Hepatocyte (in vitro differentiated cells): ENCODE data around the gene SLC44A5. TPM values are rescaled to one million over a fixed set of nuclear protein-coding genes. Genes with fewer than 3 reads are reported as not detected.

Experiments
- DNase-seq: peaks from one replicate; pipeline ENCODE4 v3.0.0-alpha.2; 2016; ENCODE audit warnings: low spot score
- H2AFZ ChIP-seq: fragments of 200-600 bp; sonication (generic); 2 replicates; pipeline ENCODE4 v1.6.0; 2016; ENCODE audit warnings: antibody characterized with exemption, mild to moderate bottlenecking
- H3K27ac ChIP-seq: fragments of 200-600 bp; sonication (generic); 2 replicates; pipeline ENCODE4 v1.5.1; 2016; ENCODE audit warnings: mild to moderate bottlenecking
- H3K27me3 ChIP-seq: fragments of 200-600 bp; sonication (generic); 2 replicates; pipeline ENCODE4 v1.6.1; 2016
- H3K36me3 ChIP-seq: fragments of 200-600 bp; sonication (generic); replicated peaks from 2 replicates; pipeline ENCODE4 v1.5.1; 2016; ENCODE audit warnings: low read depth; ENCODE audit not compliant: insufficient read depth
- H3K4me1 ChIP-seq: fragments of 200-600 bp; sonication (generic); 2 replicates; pipeline ENCODE4 v1.5.1; 2016; ENCODE audit warnings: mild to moderate bottlenecking, moderate library complexity; ENCODE audit not compliant: insufficient read depth
- H3K4me2 ChIP-seq: fragments of 200-600 bp; sonication (generic); 2 replicates; pipeline ENCODE4 v1.6.0; 2016
- H3K4me3 ChIP-seq: fragments of 200-600 bp; sonication (generic); 2 replicates; pipeline ENCODE4 v1.5.1; 2016; ENCODE audit warnings: mild to moderate bottlenecking
- H3K79me2 ChIP-seq: fragments of 200-600 bp; sonication (generic); 2 replicates; pipeline ENCODE4 v1.6.0; 2017; ENCODE audit warnings: mild to moderate bottlenecking
- H3K9me2 ChIP-seq: fragments of 200-600 bp; sonication (generic); replicated peaks from 2 replicates; pipeline ENCODE4 v1.6.0; 2017; ENCODE audit warnings: mild to moderate bottlenecking; ENCODE audit not compliant: insufficient read depth
- H3K9me3 ChIP-seq: fragments of 200-600 bp; sonication (generic); 2 replicates; pipeline ENCODE4 v1.5.1; 2016; ENCODE audit warnings: low read depth, mild to moderate bottlenecking
- H4K20me1 ChIP-seq: fragments of 200-600 bp; sonication (generic); 2 replicates; pipeline ENCODE4 v1.6.0; 2016; ENCODE audit warnings: mild to moderate bottlenecking; ENCODE audit not compliant: insufficient read depth, poor library complexity, severe bottlenecking
- CTCF ChIP-seq: fragments of 200-600 bp; sonication (generic); IDR thresholded peaks from 2 replicates; pipeline ENCODE4 v1.5.1; 2016; ENCODE audit warnings: antibody characterized with exemption, mild to moderate bottlenecking; ENCODE audit not compliant: poor library complexity
- EZH2 ChIP-seq: fragments of 200-600 bp; sonication (generic); IDR thresholded peaks from 2 replicates; pipeline ENCODE4 v1.6.1; 2016; ENCODE audit warnings: antibody characterized with exemption, mild to moderate bottlenecking, borderline replicate concordance
- EZH2phosphoT487 ChIP-seq: fragments of 200-600 bp; sonication (generic); IDR thresholded peaks from one replicate; pipeline ENCODE4 v1.6.1; 2018; ENCODE audit warnings: antibody characterized with exemption, mild to moderate bottlenecking, low read depth, moderate library complexity; ENCODE audit not compliant: unreplicated experiment, severe bottlenecking
- WGBS: methylation state at CpG from one replicate; pipeline ENCODE4 v1.1.6; 2016; ENCODE audit warnings: low lambda C conversion rate; ENCODE audit errors: missing lambda C conversion rate; 5-methylcytosine and 5-hydroxymethylcytosine counted together
- polyA plus RNA-seq: library from polyadenylated mRNA; unstranded; fragments of >200 nt; fragmentation: Nextera tagmentation; extraction: Ambion mirVana; gene quantifications from 2 replicates; pipeline ENCODE4 v1.2.1, GENCODE V29; 2016
- total RNA-seq: library from RNA; depleted of rRNA; stranded (reverse); fragments of >200 nt; gene quantifications from 2 replicates; pipeline ENCODE4 v1.2.3, GENCODE V29; 2014

SLC44A5 gene
- total and polyA plus RNA-seq, 2 experiments from 2014 or later: 2.1 to 4.8 TPM

GRCh38 chr1:75539230-75540116 lies 71.4 kb downstream of the SLC44A5 start:
- no peaks in the 10 kb centered on the region for H3K27me3 ChIP-seq
- no peaks in the 10 kb centered on the region for H3K9me2 ChIP-seq
- H2AFZ ChIP-seq: no peak overlapping the region
- no peaks in the 10 kb centered on the region for H4K20me1 ChIP-seq
- H3K9me3 ChIP-seq: no peaks in the 10 kb centered on the region
- WGBS: 76% methylated on average over 6 of the region's 6 CpGs
- H3K79me2 ChIP-seq: no peaks in the 10 kb centered on the region
- H3K4me2 ChIP-seq: peak overlapping the region; percentile 3
- H3K36me3 ChIP-seq: no peaks in the 10 kb centered on the region
- peak overlapping the region; percentile 47 for H3K27ac ChIP-seq
- TF ChIP-seq CTCF (no peak), EZH2phosphoT487 (no peak), EZH2 (no peak)
- H3K4me3 ChIP-seq: no peak overlapping the region
- H3K4me1 ChIP-seq: no peaks in the 10 kb centered on the region
- peak; percentile 42 for DNase-seq

GRCh38 chr1:75533085-75533484 lies 77.8 kb downstream of the SLC44A5 start:
- WGBS: 81% methylated on average over 2 of the region's 2 CpGs

GRCh38 chr1:75531570-75531969 lies 79.3 kb downstream of the SLC44A5 start:
- no peak overlapping the region for H3K4me3 ChIP-seq
- H3K36me3 ChIP-seq: no peaks in the 10 kb centered on the region
- no peaks in the 10 kb centered on the region for H4K20me1 ChIP-seq
- no peak overlapping the region for H3K27ac ChIP-seq
- no peak overlapping the region for H3K4me2 ChIP-seq
- no peak overlapping the region for H2AFZ ChIP-seq
- TF ChIP-seq EZH2: no peak
- TF ChIP-seq CTCF: no peak
- no peak for TF ChIP-seq EZH2phosphoT487
- H3K9me2 ChIP-seq: no peaks in the 10 kb centered on the region
- H3K79me2 ChIP-seq: no peaks in the 10 kb centered on the region
- H3K27me3 ChIP-seq: no peaks in the 10 kb centered on the region
- WGBS: 94% methylated on average over 2 of the region's 2 CpGs
- no peaks in the 10 kb centered on the region for H3K4me1 ChIP-seq
- no peaks in the 10 kb centered on the region for H3K9me3 ChIP-seq
- DNase-seq: no peak

More at GRCh38 chr1:75533085-75533484, 77.8 kb downstream of the SLC44A5 start:
- H3K36me3 ChIP-seq: no peaks in the 10 kb centered on the region
- no peak overlapping the region for H3K27ac ChIP-seq
- no peaks in the 10 kb centered on the region for H3K79me2 ChIP-seq
- no peaks in the 10 kb centered on the region for H3K9me2 ChIP-seq
- H2AFZ ChIP-seq: no peak overlapping the region
- H4K20me1 ChIP-seq: no peaks in the 10 kb centered on the region
- H3K27me3 ChIP-seq: no peaks in the 10 kb centered on the region
- H3K4me1 ChIP-seq: no peaks in the 10 kb centered on the region
- no peak overlapping the region for H3K4me3 ChIP-seq
- TF ChIP-seq CTCF (no peak), EZH2phosphoT487 (no peak)
- no peak overlapping the region for H3K4me2 ChIP-seq
- H3K9me3 ChIP-seq: no peaks in the 10 kb centered on the region
- no peak for DNase-seq
